MM.1S (cell line): ENCODE results near the gene GDF2.

Source experiments
- DNase-seq: peaks from one replicate; pipeline ENCODE4 v3.0.0-alpha.2; 2015
- H2AFZ ChIP-seq: fragments of 300-600 bp; sonication (generic); 2 replicates; pipeline ENCODE4 v1.6.0; 2016; ENCODE audit warnings: antibody characterized with exemption, low read length
- H3F3A ChIP-seq: fragments of 300-600 bp; sonication (generic); 2 replicates; pipeline ENCODE4 v1.6.1; 2016; ENCODE audit warnings: mild to moderate bottlenecking, antibody characterized with exemption, low read length, moderate library complexity, mixed read lengths; ENCODE audit not compliant: insufficient read depth
- H3K27ac ChIP-seq: fragments of 300-600 bp; sonication (generic); 2 replicates; pipeline ENCODE4 v1.5.1; 2016; ENCODE audit warnings: mild to moderate bottlenecking, low read length
- H3K27me3 ChIP-seq: fragments of 300-600 bp; sonication (generic); replicated peaks from 2 replicates; pipeline ENCODE4 v1.6.0; 2016; ENCODE audit warnings: low read length; ENCODE audit not compliant: insufficient read depth
- H3K36me3 ChIP-seq: fragments of 300-600 bp; sonication (generic); replicated peaks from 2 replicates; pipeline ENCODE4 v1.6.1; 2016; ENCODE audit warnings: mild to moderate bottlenecking, low read length, mixed read lengths; ENCODE audit not compliant: insufficient read depth
- H3K4me1 ChIP-seq: fragments of 300-600 bp; sonication (generic); 2 replicates; pipeline ENCODE4 v1.6.1; 2016; ENCODE audit warnings: low read length, mixed read lengths
- H3K4me2 ChIP-seq: fragments of 300-600 bp; sonication (generic); 2 replicates; pipeline ENCODE4 v1.6.0; 2016; ENCODE audit warnings: low read depth, low read length
- H3K4me3 ChIP-seq: fragments of 300-600 bp; sonication (generic); 2 replicates; pipeline ENCODE4 v1.5.1; 2016; ENCODE audit warnings: low read length, mixed read lengths
- H3K79me2 ChIP-seq: fragments of 300-600 bp; sonication (generic); 2 replicates; pipeline ENCODE4 v1.6.1; 2016; ENCODE audit warnings: mixed run types, low read length, mixed read lengths
- H3K9ac ChIP-seq: fragments of 300-600 bp; sonication (generic); 2 replicates; pipeline ENCODE4 v1.6.1; 2016; ENCODE audit warnings: low read length, mixed read lengths
- H3K9me2 ChIP-seq: fragments of 300-600 bp; sonication (generic); replicated peaks from 2 replicates; pipeline ENCODE4 v1.6.1; 2016; ENCODE audit warnings: mild to moderate bottlenecking, low read length, mixed read lengths; ENCODE audit not compliant: insufficient read depth
- H3K9me3 ChIP-seq: fragments of 300-600 bp; sonication (generic); replicated peaks from 2 replicates; pipeline ENCODE4 v1.6.1; 2016; ENCODE audit warnings: mild to moderate bottlenecking, low read length, mixed read lengths; ENCODE audit not compliant: insufficient read depth
- H4K20me1 ChIP-seq: fragments of 300-600 bp; sonication (generic); 2 replicates; pipeline ENCODE4 v1.6.1; 2016; ENCODE audit warnings: mild to moderate bottlenecking, low read length, moderate library complexity, mixed read lengths; ENCODE audit not compliant: insufficient read depth
- CTCF ChIP-seq: fragments of 300-600 bp; sonication (generic); IDR thresholded peaks from 2 replicates; pipeline ENCODE4 v1.5.1; 2016; ENCODE audit warnings: antibody characterized with exemption, low read length, mixed read lengths
- EZH2 ChIP-seq: fragments of 300-600 bp; sonication (generic); optimal IDR thresholded peaks from 2 replicates; pipeline ENCODE3; 2017; ENCODE audit warnings: low read depth, mild to moderate bottlenecking, antibody characterized with exemption, low read length, mixed read lengths
- EZH2phosphoT487 ChIP-seq: fragments of 300-600 bp; sonication (generic); IDR thresholded peaks from 2 replicates; pipeline ENCODE4 v1.6.1; 2018; ENCODE audit warnings: antibody characterized with exemption, low read length

GDF2 gene

GRCh38 chr10:47300429-47300931 is 21.8 kb upstream of the GDF2 start:
- Histone ChIP-seq H3K79me2 (no peaks in the 10 kb centered on the region), H4K20me1 (no peaks in the 10 kb centered on the region), H3K27me3 (no peaks in the 10 kb centered on the region), H3K9me2 (no peaks in the 10 kb centered on the region), H3K4me1 (no peaks in the 10 kb centered on the region), H3K4me3 (no peak overlapping the region), H3K4me2 (no peak overlapping the region), H3K9ac (no peak overlapping the region), H2AFZ (no peak overlapping the region), H3F3A (no peaks in the 10 kb centered on the region), H3K36me3 (no peaks in the 10 kb centered on the region), H3K27ac (no peak overlapping the region), H3K9me3 (no peaks in the 10 kb centered on the region)
- TF ChIP-seq CTCF (no peak), EZH2phosphoT487 (no peak), EZH2 (no peak)
- DNase-seq: no peak

- no peaks in the 10 kb centered on the region for H3K79me2 ChIP-seq
- no peaks in the 10 kb centered on the region for H3K36me3 ChIP-seq
- H3K9ac ChIP-seq: no peak overlapping the region
- no peak for DNase-seq
- H4K20me1 ChIP-seq: no peaks in the 10 kb centered on the region
- no peak overlapping the region for H3K4me2 ChIP-seq
- no peaks in the 10 kb centered on the region for H3K4me1 ChIP-seq
- no peaks in the 10 kb centered on the region for H3K27me3 ChIP-seq
- no peak overlapping the region for H2AFZ ChIP-seq
- H3K9me2 ChIP-seq: no peaks in the 10 kb centered on the region
- H3F3A ChIP-seq: no peaks in the 10 kb centered on the region
- no peak for TF ChIP-seq EZH2
- no peaks in the 10 kb centered on the region for H3K9me3 ChIP-seq
- H3K27ac ChIP-seq: no peak overlapping the region
- no peak overlapping the region for H3K4me3 ChIP-seq
These were observed 20.4 kb upstream of the GDF2 start for GRCh38 chr10:47301833-47302232.

- TF ChIP-seq EZH2: no peak
- no peak for TF ChIP-seq EZH2phosphoT487
- TF ChIP-seq CTCF: no peak
- H3K9me3 ChIP-seq: no peaks in the 10 kb centered on the region
- H3K9me2 ChIP-seq: no peaks in the 10 kb centered on the region
- peaks cover 11% of the 10 kb centered on the region for H3K27me3 ChIP-seq
- no peak overlapping the region for H3K9ac ChIP-seq
- no peak for DNase-seq
- H3K36me3 ChIP-seq: no peaks in the 10 kb centered on the region
- no peaks in the 10 kb centered on the region for H4K20me1 ChIP-seq
- no peak overlapping the region for H3K4me2 ChIP-seq
- H3K4me1 ChIP-seq: no peaks in the 10 kb centered on the region
- no peaks in the 10 kb centered on the region for H3K79me2 ChIP-seq
- no peak overlapping the region for H2AFZ ChIP-seq
- H3F3A ChIP-seq: no peaks in the 10 kb centered on the region
- H3K4me3 ChIP-seq: no peak overlapping the region
- no peak overlapping the region for H3K27ac ChIP-seq
These were observed 19.1 kb upstream of the GDF2 start for GRCh38 chr10:47303105-47303504.

GRCh38 chr10:47303866-47304265 is 18.4 kb upstream of the GDF2 start:
- Histone ChIP-seq H3K27me3 (peaks cover 18% of the 10 kb centered on the region), H3F3A (no peaks in the 10 kb centered on the region), H3K36me3 (no peaks in the 10 kb centered on the region), H3K4me2 (no peak overlapping the region), H3K4me3 (no peak overlapping the region), H3K27ac (no peak overlapping the region), H3K79me2 (no peaks in the 10 kb centered on the region), H2AFZ (no peak overlapping the region), H4K20me1 (no peaks in the 10 kb centered on the region), H3K4me1 (no peaks in the 10 kb centered on the region), H3K9me3 (no peaks in the 10 kb centered on the region), H3K9me2 (no peaks in the 10 kb centered on the region), H3K9ac (no peak overlapping the region)
- TF ChIP-seq CTCF (no peak), EZH2 (no peak), EZH2phosphoT487 (no peak)
- no peak for DNase-seq
